DMS114 treated with DMSO at 0.1 percent for 48 hours (cell line): ENCODE measurements around the gene GNA14.

Experiments
- DNase-seq: peaks from one replicate; lab custom pipeline; 2025; ENCODE audit not compliant: unreplicated experiment; lab: John Stamatoyannopoulos, UW

The GNA14 gene

GRCh38 chr9:77543131-77543822 is 104.8 kb downstream of the GNA14 start:
- no peak for DNase-seq

GRCh38 chr9:77541600-77541999 is 106.5 kb downstream of the GNA14 start:
- DNase-seq = no peak

GRCh38 chr9:77541055-77541454 is 107.1 kb downstream of the GNA14 start:
- DNase-seq = no peak

GRCh38 chr9:77534376-77535057 is 113.6 kb downstream of the GNA14 start:
- no peak for DNase-seq

- no peak for DNase-seq
Observed at GRCh38 chr9:77533671-77534070, 114.5 kb downstream of the GNA14 start.

- DNase-seq = no peak
Observed at GRCh38 chr9:77532607-77533006, 115.5 kb downstream of the GNA14 start.

GRCh38 chr9:77531400-77531799 is 116.7 kb downstream of the GNA14 start:
- DNase-seq = no peak

GRCh38 chr9:77523891-77524290 is 124.2 kb downstream of the GNA14 start:
- DNase-seq = no peak

- no peak for DNase-seq
Observed at GRCh38 chr9:77521091-77521490, 127.0 kb downstream of the GNA14 start.

- DNase-seq = no peak
Observed at GRCh38 chr9:77518688-77519087, 129.4 kb downstream of the GNA14 start.

- DNase-seq = no peak
Observed at GRCh38 chr9:77516781-77517180, 131.3 kb downstream of the GNA14 start.

- DNase-seq = no peak
Observed at GRCh38 chr9:77514886-77515711, 133.0 kb downstream of the GNA14 start.

GRCh38 chr9:77513457-77513856 is 134.7 kb downstream of the GNA14 start:
- DNase-seq = no peak

- DNase-seq = no peak
Observed at GRCh38 chr9:77512876-77513275, 135.2 kb downstream of the GNA14 start.

- no peak for DNase-seq
Observed at GRCh38 chr9:77511525-77511924, 136.6 kb downstream of the GNA14 start.

GRCh38 chr9:77510666-77511065 is 137.5 kb downstream of the GNA14 start:
- no peak for DNase-seq

- no peak for DNase-seq
Observed at GRCh38 chr9:77508396-77508795, 139.7 kb downstream of the GNA14 start.

- no peak for DNase-seq
Observed at GRCh38 chr9:77507212-77507961, 140.7 kb downstream of the GNA14 start.

- no peak for DNase-seq
Observed at GRCh38 chr9:77505232-77505631, 142.9 kb downstream of the GNA14 start.

GRCh38 chr9:77502568-77502967 is 145.6 kb downstream of the GNA14 start:
- no peak for DNase-seq

- no peak for DNase-seq
Observed at GRCh38 chr9:77498891-77499290, 149.2 kb downstream of the GNA14 start.
